ENCODE measurements around the gene NUP93.
"Not testable (repeated sequence)": the region's sequence is repeated elsewhere in the genome, so short reads cannot be mapped to it uniquely, and the experiment has no call there.

The NUP93 gene

GRCh38 chr16:56780646-56781045, 50.7 kb downstream of the NUP93 start:
- DNase-seq = no peak

GRCh38 chr16:56781528-56781961, 51.6 kb downstream of the NUP93 start:
- DNase-seq = no peak

- DNase-seq = no peak
Measured at GRCh38 chr16:56783344-56783743, 53.4 kb downstream of the NUP93 start.

- no peak for DNase-seq
Measured at GRCh38 chr16:56785317-56785716, 55.4 kb downstream of the NUP93 start.

- DNase-seq = no peak
Measured at GRCh38 chr16:56787167-56787566, 57.2 kb downstream of the NUP93 start.

- DNase-seq = no peak
Measured at GRCh38 chr16:56788435-56788834, 58.5 kb downstream of the NUP93 start.

- peak; percentile 5 for DNase-seq
Measured at GRCh38 chr16:56789360-56789759, 59.4 kb downstream of the NUP93 start.

GRCh38 chr16:56792967-56793366, 63.0 kb downstream of the NUP93 start:
- no peak for DNase-seq

GRCh38 chr16:56793492-56793891, 63.6 kb downstream of the NUP93 start:
- no peak for DNase-seq

- DNase-seq = no peak
Measured at GRCh38 chr16:56795011-56795410, 65.1 kb downstream of the NUP93 start.

- DNase-seq = not testable (repeated sequence)
Measured at GRCh38 chr16:56797038-56797437, 67.1 kb downstream of the NUP93 start.

GRCh38 chr16:56797861-56798260, 67.9 kb downstream of the NUP93 start:
- DNase-seq = no peak

GRCh38 chr16:56798955-56799354, 69.0 kb downstream of the NUP93 start:
- no peak for DNase-seq

GRCh38 chr16:56800355-56800754, 70.4 kb downstream of the NUP93 start:
- DNase-seq = no peak

GRCh38 chr16:56801762-56802161, 71.8 kb downstream of the NUP93 start:
- DNase-seq = no peak

- no peak for DNase-seq
Measured at GRCh38 chr16:56807011-56807675, 77.2 kb downstream of the NUP93 start.

GRCh38 chr16:56807676-56808067, 77.7 kb downstream of the NUP93 start:
- DNase-seq = not testable (repeated sequence)

- DNase-seq = no peak
Measured at GRCh38 chr16:56810954-56811353, 81.0 kb downstream of the NUP93 start.

GRCh38 chr16:56811602-56812001, 81.7 kb downstream of the NUP93 start:
- not testable (repeated sequence) for DNase-seq

- DNase-seq = no peak
Measured at GRCh38 chr16:56812884-56813283, 83.0 kb downstream of the NUP93 start.

GRCh38 chr16:56814537-56815432, 84.9 kb downstream of the NUP93 start:
- no peak for DNase-seq

GRCh38 chr16:56815721-56816120, 85.8 kb downstream of the NUP93 start:
- no peak for DNase-seq

GRCh38 chr16:56817056-56817455, 87.1 kb downstream of the NUP93 start:
- no peak for DNase-seq

- no peak for DNase-seq
Measured at GRCh38 chr16:56817938-56818337, 88.0 kb downstream of the NUP93 start.

Data from activated naive CD4-positive, alpha-beta T cell treated with Interleukin-2 at 50 U/mL for 16 hours (primary cell).